CD4-positive, alpha-beta T cell (primary cell): ENCODE data around the gene ELL3. TPM values are rescaled to one million over a fixed set of nuclear protein-coding genes. Genes with fewer than 3 reads are reported as not detected.
A peak's percentile ranks its signal among the peaks of the same experiment; 100 is the strongest.

ENCODE experiments used
- ATAC-seq: fragments of 200-7000 bp; cut with Tn5 transposase; one replicate; pipeline ENCODE4 v1.10.0; 2022; ENCODE audit warnings: mild to moderate bottlenecking; ENCODE audit not compliant: poor library complexity
- CTCF ChIA-PET: fragments of 350-600 bp; sonication (Branson Sonifier 250); formaldehyde crosslinking; loops from one replicate; lab custom pipeline; 2021; ENCODE audit warnings: antibody characterized with exemption, inconsistent platforms; lab: Charles Lee
- POLR2A ChIA-PET: fragments of 350-600 bp; sonication (Branson Sonifier 250); formaldehyde crosslinking; loops from one replicate; lab custom pipeline; 2021; ENCODE audit warnings: antibody characterized with exemption, inconsistent platforms; lab: Charles Lee
- DNase-seq, 14 experiments: peaks; one replicate each; pipeline ENCODE4 v3.0.0-alpha.2; 2013 to 2020; ENCODE audit warnings: mixed read lengths in 2 of 14
- H3K27ac ChIP-seq, 2 donors: one replicate each; pipeline versions ENCODE4 v1.5.1 to v1.7.0; 2013; ENCODE audit warnings: low read length in 2 of 2, low read depth in 1 of 2, mild to moderate bottlenecking in 1 of 2
- H3K27me3 ChIP-seq, 2 experiments: 1 replicate in 1 of 2; 2 replicates in 1 of 2; pipeline versions ENCODE4 v1.6.1 to v1.7.0; 2013; ENCODE audit warnings: low read length in 2 of 2, control low read depth in 1 of 2, mild to moderate bottlenecking in 1 of 2, moderate library complexity in 1 of 2; ENCODE audit not compliant: insufficient read depth in 2 of 2, control insufficient read depth in 1 of 2
- H3K36me3 ChIP-seq: one replicate; pipeline ENCODE4 v1.6.1; 2013; ENCODE audit warnings: low read length, control low read depth; ENCODE audit not compliant: insufficient read depth
- H3K4me1 ChIP-seq: one replicate; pipeline ENCODE4 v1.6.1; 2013; ENCODE audit warnings: low read length, control low read depth; ENCODE audit not compliant: insufficient read depth
- H3K4me3 ChIP-seq: one replicate; pipeline ENCODE4 v1.5.1; 2013; ENCODE audit warnings: mild to moderate bottlenecking, low read length, moderate library complexity
- H3K9me3 ChIP-seq, 2 experiments: 1 replicate in 1 of 2; 2 replicates in 1 of 2; pipeline versions ENCODE4 v1.6.1 to v1.7.0; 2013; ENCODE audit warnings: low read length in 2 of 2, mild to moderate bottlenecking in 2 of 2, control low read depth in 1 of 2, moderate library complexity in 1 of 2; ENCODE audit not compliant: control insufficient read depth in 1 of 2, insufficient read depth in 1 of 2
- H3K27ac Mint-ChIP-seq: one replicate; pipeline ENCODE4 v1.8.0; 2020; ENCODE audit warnings: mixed read lengths
- H3K27me3 Mint-ChIP-seq: one replicate; pipeline ENCODE4 v1.8.0; 2021; ENCODE audit warnings: mixed read lengths
- H3K36me3 Mint-ChIP-seq: one replicate; pipeline ENCODE4 v1.8.0; 2021; ENCODE audit warnings: low read depth, mixed read lengths
- H3K4me1 Mint-ChIP-seq: one replicate; pipeline ENCODE4 v1.8.0; 2021; ENCODE audit warnings: low read depth, mixed read lengths
- H3K4me3 Mint-ChIP-seq: one replicate; pipeline ENCODE4 v1.8.0; 2020; ENCODE audit warnings: mild to moderate bottlenecking, mixed read lengths
- H3K9me3 Mint-ChIP-seq: one replicate; pipeline ENCODE4 v1.8.0; 2020; ENCODE audit warnings: mixed read lengths
- intact Hi-C, 2 experiments: fragments of 100-400 bp; cut with DNase I in 1 of 2; cut with micrococcal nuclease in 1 of 2; formaldehyde crosslinking; loops; one replicate each; pipeline versions ENCODE4 v1.15.1 to v1.9.0; 2023 to 2025; cut with DNase I, micrococcal nuclease
- total RNA-seq, 174 experiments: library from RNA in 2 of 174; stranded (reverse) in 2 of 174; gene quantifications; one replicate each; pipeline ENCODE4 v1.2.3 and lab custom pipeline; 2021 to 2026
- TF ChIP-seq, protein P1 (sequence below): fragments of 200-600 bp; IDR thresholded peaks from one replicate; pipeline ENCODE4 v1.8.0; 2022; ENCODE audit warnings: antibody characterized with exemption, mild to moderate bottlenecking

The ELL3 gene
- total RNA-seq, 2 experiments from 2014 or later: 1.1 to 2.3 TPM

DNA sequence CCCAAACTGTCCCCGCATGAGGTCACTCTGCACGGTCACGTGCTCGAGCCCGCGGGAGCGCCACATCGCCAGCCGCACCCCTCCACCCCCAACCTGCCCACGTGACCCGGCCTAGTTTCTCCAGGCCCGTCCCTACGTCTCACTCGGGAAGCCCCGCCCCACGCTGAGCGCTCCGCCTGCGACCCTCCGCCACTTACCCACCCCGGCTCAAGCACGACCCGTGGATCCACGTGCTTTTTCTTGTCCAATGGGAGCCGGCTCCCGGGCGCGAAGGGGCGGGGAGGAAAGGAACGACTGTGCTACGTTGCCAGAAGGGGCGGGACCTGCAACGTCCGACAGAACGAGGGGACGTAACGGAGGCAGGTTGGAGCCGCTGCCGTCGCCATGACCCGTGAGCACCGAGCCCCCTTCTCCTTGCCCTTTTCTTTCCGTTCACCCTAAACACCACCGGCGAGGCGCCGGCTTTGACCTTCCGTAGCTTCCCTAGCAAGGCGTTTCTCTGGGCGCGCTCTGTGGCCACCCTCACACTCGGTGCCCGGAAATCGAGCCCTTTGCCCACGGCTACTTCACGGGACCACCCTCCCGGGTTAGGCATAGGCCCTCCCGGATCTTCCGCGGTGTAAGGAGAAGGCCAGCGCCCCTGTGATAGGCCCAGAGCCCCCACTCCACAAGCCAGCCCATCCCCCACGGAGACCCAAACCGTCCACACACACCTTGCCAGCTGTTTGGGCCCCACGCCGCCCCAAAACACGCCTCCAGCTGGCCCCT lies 15.4 kb upstream of the ELL3 start, which contains the start of gene SERF2:
TSS of gene SERF2 (plus strand) at position 328 of the 768 bp plus-strand sequence. CDS start at position 385, 57 bp downstream.
- ATAC-seq (peak; percentile 94), DNase-seq (peak; percentile 98 to 100 (median 99))
- no peaks in the 10 kb centered on the region for H3K27me3 Mint-ChIP-seq
- H3K4me1 Mint-ChIP-seq: peaks cover 58% of the 10 kb centered on the region
- H3K27ac Mint-ChIP-seq: peak within 1 kb of the TSS; percentile 99
- Histone ChIP-seq H3K4me1 (peaks cover 38% of the 10 kb centered on the region), H3K27me3 (peaks cover 0 to 3% of the 10 kb centered on the region in 2 experiments), H3K36me3 (peaks cover 38% of the 10 kb centered on the region), H3K4me3 (peak within 1 kb of the TSS; percentile 100), H3K9me3 (peaks cover 0 to 4% of the 10 kb centered on the region in 2 experiments), H3K27ac (peak within 1 kb of the TSS; percentile 98 to 99)
- CTCF ChIA-PET: interaction anchor here (1.3 to 4.8 kb wide), 4 partner anchors 11 to 22 kb away, joined by 3 to 29 read pairs (median 4); partner anchors contain the start of gene ELL3
- no peaks in the 10 kb centered on the region for H3K9me3 Mint-ChIP-seq
- peaks cover 58% of the 10 kb centered on the region for H3K36me3 Mint-ChIP-seq
- TF ChIP-seq, protein P1, sequence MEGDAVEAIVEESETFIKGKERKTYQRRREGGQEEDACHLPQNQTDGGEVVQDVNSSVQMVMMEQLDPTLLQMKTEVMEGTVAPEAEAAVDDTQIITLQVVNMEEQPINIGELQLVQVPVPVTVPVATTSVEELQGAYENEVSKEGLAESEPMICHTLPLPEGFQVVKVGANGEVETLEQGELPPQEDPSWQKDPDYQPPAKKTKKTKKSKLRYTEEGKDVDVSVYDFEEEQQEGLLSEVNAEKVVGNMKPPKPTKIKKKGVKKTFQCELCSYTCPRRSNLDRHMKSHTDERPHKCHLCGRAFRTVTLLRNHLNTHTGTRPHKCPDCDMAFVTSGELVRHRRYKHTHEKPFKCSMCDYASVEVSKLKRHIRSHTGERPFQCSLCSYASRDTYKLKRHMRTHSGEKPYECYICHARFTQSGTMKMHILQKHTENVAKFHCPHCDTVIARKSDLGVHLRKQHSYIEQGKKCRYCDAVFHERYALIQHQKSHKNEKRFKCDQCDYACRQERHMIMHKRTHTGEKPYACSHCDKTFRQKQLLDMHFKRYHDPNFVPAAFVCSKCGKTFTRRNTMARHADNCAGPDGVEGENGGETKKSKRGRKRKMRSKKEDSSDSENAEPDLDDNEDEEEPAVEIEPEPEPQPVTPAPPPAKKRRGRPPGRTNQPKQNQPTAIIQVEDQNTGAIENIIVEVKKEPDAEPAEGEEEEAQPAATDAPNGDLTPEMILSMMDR: no peak
- H3K4me3 Mint-ChIP-seq: peak within 1 kb of the TSS; percentile 99
- intact Hi-C loops: loop anchor here (1.0 to 10.0 kb wide), 5 partner anchors 8 to 277 kb away; partner anchors contain the start of genes WDR76 (in 2 of the 2), HYPK (in 1 of the 2), MAP1A (in 1 of the 2) and PDIA3 (in 1 of the 2)
- POLR2A ChIA-PET: interaction anchor here (1.0 to 4.4 kb wide), 8 partner anchors 8 to 635 kb away, joined by 3 to 55 read pairs (median 7); partner anchors contain the start of genes CTDSPL2, ELL3, HYPK and MFAP1

DNA sequence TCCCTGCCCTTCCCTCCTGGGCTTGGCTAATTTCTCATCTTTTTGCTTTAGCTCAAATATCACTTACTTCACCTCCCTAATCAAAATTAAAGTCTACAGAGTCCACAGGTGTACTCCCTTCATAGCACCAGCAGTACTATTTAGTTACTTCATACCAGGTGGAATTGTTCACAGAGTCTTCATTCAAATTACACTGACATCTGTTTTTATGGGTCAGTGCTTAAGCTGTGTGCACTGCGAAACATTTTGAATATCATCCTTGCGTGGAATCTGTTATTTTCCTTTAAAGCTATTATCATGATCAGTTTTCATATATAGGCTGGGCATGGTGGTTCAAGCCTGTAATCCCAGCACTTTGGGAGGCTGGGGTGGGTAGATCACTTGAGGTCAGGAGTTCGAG lies 12.6 kb upstream of the ELL3 start:
- peaks cover 0 to 3% of the 10 kb centered on the region in 2 experiments for H3K27me3 ChIP-seq
- no peak overlapping the region for H3K4me3 Mint-ChIP-seq
- H3K9me3 ChIP-seq: peaks cover 0 to 4% of the 10 kb centered on the region in 2 experiments
- intact Hi-C loops: no loop called here
- H3K27ac Mint-ChIP-seq: no peak overlapping the region
- H3K9me3 Mint-ChIP-seq: no peaks in the 10 kb centered on the region
- DNase-seq (no peak), ATAC-seq (no peak)
- H3K36me3 Mint-ChIP-seq: peaks cover 30% of the 10 kb centered on the region
- H3K4me1 Mint-ChIP-seq: peaks cover 31% of the 10 kb centered on the region
- no peaks in the 10 kb centered on the region for H3K27me3 Mint-ChIP-seq
- peaks cover 14% of the 10 kb centered on the region for H3K36me3 ChIP-seq
- peaks cover 25% of the 10 kb centered on the region for H3K4me1 ChIP-seq
- no peak overlapping the region for H3K4me3 ChIP-seq
- ChIA-PET POLR2A (interaction anchor here (0.9 to 4.2 kb wide), 3 partner anchors 11 to 35 kb away, joined by 4 to 39 read pairs (median 6); partner anchors contain the start of genes ELL3, HYPK, MFAP1 and SERINC4), CTCF (interaction anchor here (4.8 kb wide), 1 partner anchor 12 kb away, joined by 29 read pairs; the partner anchor contains the start of gene ELL3)
- TF ChIP-seq, protein P1: no peak
- H3K27ac ChIP-seq: no peak overlapping the region

DNA sequence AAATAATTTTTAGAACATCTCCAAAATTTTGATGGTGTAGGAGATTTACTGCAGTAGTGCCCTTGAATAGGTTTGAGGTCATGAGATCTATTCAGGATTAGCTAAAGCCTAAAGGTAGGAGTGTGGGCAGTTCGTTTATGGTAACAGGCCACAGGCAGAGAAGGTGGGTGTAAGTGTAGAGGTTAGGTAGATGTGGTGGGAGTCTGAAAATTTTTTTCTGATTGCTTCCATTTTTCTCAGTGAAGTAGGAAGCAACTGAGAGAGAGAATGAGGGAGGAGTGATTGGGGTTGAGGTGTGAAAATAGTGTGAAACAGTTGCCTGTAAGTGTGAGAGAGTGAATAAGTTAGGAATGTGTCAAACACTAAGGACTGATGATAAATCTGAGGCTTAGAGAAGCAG lies 2.2 kb upstream of the ELL3 start:
- ATAC-seq: no peak
- H3K9me3 ChIP-seq: no peaks in the 10 kb centered on the region
- no peaks in the 10 kb centered on the region for H3K27me3 Mint-ChIP-seq
- H3K36me3 Mint-ChIP-seq: peaks cover 7% of the 10 kb centered on the region
- no peak overlapping the region for H3K4me3 ChIP-seq
- ChIA-PET CTCF (interaction anchor here (0.9 to 3.4 kb wide), 2 partner anchors 10 to 12 kb away, joined by 3 to 29 read pairs; partner anchors contain the start of gene SERF2), POLR2A (interaction anchor here (4.4 kb wide), 1 partner anchor 13 kb away, joined by 55 read pairs; the partner anchor contains the start of gene SERF2)
- H3K27ac Mint-ChIP-seq: peak overlapping the region; percentile 25
- no peaks in the 10 kb centered on the region for H3K27me3 ChIP-seq
- H3K9me3 Mint-ChIP-seq: no peaks in the 10 kb centered on the region
- no peak overlapping the region for H3K27ac ChIP-seq
- no peak for DNase-seq
- intact Hi-C loops: no loop called here
- peak overlapping the region; percentile 43 for H3K4me3 Mint-ChIP-seq
- TF ChIP-seq, protein P1: no peak
- H3K4me1 ChIP-seq: peaks cover 25% of the 10 kb centered on the region
- peaks cover 22% of the 10 kb centered on the region for H3K4me1 Mint-ChIP-seq
- no peaks in the 10 kb centered on the region for H3K36me3 ChIP-seq
